UCSD-AML1 (cell line): ENCODE results near the gene EVX1.

Source experiments
- DNase-seq: peaks from one replicate; lab custom pipeline; 2025; ENCODE audit not compliant: unreplicated experiment; lab: John Stamatoyannopoulos, UW

EVX1 gene

DNA sequence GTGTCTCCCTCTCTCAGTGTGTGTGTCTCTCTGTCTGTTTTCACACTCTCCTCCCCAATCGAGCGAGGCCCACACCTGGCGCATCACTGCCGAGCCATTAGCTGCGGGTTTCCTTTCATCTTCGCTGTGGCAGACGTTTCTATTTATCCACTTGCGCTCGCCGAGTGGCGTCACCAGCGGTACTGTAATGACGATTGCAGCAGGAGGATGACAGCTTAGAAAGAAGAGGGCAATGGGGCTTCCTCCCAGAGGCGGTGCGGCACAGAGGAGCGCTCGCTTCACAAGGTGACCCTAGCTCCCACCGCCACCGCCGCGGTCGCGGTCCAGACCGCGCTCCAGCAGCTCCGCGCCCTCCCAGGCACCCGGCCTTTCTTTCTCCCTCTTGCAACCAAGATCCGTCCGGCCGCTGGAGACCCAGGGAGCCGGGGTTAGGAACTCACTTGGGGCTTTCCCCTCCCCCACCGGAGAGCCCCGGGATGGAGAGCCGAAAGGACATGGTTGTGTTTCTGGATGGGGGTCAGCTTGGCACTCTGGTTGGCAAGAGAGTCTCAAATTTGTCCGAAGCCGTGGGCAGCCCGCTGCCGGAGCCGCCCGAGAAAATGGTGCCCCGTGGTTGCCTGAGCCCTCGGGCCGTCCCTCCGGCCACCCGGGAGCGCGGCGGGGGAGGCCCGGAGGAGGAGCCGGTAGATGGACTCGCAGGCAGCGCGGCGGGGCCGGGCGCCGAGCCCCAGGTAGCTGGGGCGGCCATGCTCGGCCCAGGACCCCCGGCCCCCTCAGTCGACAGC is at the start of gene EVX1:
TSS of gene EVX1 (plus strand) at position 248 of the 785 bp plus-strand sequence. CDS start at position 477, 229 bp downstream.
- no peak for DNase-seq

DNA sequence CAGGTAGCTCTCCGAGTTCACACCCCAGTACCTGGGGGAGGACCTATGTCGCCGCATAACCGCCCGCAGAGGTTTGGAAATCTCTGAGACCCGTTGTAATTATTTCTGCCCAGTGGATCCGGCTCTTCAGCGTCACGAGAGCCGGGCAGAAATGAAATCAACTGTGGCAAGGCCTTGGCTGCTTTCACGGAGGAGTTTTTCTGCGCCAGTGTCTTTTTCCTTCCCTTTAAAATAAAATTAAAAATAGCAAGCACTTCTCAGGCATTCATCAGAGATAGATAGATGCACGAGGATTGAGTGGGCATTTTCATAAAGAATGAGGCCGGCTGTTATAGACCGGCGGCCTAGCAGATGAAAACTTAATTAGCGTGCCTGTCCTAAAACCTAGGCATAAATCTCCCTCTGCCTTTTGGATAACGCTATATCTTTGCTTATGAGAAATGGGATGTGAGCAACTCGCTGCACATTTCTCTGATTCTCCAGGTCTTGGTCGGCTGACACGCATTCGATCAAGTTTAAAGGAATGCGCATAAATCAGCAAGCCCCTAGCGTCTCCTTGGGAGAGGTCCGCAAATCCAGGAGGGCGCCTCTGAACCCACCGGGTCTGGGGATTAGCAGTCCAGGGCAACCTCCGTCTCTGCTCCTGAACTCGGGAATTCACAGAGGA is 49.1 kb upstream of the EVX1 start:
- no peak for DNase-seq

DNA sequence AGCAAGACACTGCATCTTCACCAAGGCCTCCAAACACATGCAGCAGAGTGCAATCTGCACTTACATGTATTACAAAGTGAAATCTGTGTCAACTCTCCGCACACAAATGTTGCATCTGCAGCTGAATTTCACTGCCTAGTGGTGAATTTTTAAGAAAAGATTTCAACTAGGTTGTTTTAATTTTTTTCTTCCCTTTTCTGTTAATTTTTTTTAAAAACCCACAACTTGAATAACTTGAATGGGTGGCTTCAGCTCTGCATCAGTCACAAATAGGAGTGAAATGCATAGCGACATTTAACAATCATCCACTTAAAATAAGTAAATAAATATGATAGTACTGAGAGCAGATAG is 48.6 kb upstream of the EVX1 start:
- DNase-seq = no peak

DNA sequence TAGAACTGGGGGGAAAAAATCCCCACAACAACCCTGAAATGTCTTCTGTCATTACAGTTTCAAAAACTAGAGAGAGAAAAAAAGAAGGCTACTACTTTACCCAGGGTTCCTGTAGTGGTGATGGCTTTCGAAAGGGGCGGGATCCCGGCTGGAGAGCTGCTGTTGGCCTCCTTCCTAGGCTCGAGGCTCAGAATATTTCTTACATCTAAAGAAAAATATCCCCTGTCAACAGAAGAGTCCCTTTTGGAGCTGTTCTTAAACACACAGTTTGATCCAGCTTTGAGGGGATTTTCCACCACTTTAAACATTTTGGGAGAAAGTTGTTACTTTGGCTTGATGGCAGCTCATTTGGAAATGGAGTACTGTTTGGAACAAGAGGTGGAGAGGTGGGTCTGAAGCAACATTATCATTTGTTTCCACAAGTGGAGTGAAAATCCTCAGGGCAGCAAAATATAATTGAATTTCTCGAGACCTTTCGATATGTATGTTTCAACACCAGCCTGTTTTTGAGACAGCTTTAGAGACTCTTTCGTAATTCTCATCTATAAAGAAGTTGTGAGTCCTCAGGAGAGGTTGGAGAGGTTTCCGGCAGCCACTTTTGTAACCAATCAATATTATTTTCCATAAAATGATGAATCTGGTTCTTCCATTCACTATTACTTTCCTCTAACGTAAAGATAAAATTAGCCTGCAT is 47.8 kb upstream of the EVX1 start:
- no peak for DNase-seq

DNA sequence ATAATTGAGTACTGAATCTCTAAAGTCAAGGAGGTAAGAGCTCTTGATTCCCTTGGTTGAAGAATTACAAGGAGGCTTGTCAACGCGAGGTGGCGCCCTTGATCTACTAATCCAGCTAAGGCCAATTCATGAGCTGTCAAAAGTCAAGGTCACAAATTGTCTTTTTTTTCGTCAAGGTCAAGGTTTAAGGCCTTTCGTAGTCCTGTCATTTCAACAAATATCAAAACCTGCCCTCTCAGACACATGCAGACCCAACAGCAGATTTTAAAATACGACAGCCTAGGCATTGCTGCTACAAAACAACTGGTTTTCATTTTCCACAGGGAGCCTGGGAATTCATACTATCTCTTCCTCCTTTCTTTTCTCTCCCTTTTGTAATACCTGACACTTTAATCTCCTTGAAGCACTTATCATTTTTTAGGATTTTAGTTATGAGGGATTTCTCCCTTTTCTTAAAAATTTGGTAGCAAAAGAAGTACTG is 46.3 kb upstream of the EVX1 start:
- DNase-seq = peak; percentile 47

DNA sequence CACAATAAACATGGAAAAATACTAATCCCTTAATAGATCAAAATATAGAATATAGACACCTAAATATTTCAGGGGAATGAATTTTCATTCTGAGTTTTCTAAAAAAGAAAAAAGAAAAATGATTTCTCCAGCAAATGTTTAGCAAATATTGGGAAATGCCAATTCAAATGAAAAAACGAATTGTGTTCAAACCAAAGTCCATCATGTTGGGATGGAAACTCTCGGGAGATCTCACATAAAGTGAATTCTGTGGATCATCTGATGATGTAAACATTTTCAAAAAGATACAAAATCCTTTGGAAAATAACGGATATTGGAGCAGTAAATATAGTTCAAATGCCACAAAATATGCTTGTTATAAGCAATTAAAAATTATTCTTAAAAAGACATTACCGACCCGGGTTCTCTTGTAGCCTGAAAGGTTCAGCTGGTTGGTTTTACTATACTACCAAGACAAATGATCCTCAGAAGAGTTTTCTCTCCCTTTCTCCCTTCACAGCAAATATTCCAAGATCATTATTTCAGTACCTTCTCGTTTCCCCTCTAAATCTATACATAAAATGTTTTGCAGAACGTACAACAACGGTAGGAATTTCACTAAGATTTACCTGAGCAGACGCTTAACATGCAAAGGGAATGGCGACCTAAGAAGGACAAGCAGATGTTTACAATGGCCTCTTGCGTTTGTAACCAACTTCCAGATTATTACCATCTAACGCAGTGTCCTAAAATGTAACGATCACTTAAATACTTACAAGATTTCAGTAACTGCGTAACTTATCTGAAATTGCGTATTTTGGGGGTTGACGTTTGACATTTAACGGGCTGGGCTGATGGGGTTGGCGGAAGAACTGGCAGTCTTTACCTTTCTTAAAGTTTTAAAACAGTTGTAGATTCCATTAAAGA is 45.2 kb upstream of the EVX1 start:
- DNase-seq = no peak

DNA sequence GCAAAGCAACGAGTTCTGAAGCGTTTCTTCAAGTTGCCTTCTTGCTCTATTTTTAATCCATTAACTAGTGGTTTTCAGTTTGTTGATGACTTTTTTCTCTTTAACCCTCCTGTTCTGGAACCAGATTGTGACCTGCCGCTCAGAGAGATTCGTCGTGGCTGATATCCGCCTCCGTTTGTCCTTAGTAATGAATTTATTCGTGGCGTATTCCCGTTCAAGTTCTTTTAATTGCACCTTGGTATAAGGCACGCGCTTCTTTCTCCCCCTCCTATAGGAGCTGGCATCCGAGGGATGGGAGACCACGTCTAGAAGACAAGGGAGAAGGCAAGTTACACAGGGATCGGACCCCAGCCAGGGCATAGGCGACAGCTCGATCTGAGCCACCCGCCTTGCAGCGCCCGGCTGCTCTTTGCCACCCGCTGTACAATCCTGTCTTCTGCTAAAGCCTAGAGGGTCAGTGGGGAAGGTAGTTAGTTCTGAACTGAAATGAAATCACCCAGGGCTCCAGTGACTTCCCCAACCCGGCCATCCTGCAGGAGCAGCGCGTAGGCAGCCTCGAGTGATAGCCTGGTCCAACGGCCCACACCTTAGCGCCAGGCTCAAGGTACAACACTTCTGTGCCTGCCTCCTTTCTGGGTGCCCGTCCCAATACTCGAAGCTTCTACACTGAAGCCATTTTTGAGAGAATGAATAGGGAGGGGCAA is 44.3 kb upstream of the EVX1 start:
- no peak for DNase-seq

DNA sequence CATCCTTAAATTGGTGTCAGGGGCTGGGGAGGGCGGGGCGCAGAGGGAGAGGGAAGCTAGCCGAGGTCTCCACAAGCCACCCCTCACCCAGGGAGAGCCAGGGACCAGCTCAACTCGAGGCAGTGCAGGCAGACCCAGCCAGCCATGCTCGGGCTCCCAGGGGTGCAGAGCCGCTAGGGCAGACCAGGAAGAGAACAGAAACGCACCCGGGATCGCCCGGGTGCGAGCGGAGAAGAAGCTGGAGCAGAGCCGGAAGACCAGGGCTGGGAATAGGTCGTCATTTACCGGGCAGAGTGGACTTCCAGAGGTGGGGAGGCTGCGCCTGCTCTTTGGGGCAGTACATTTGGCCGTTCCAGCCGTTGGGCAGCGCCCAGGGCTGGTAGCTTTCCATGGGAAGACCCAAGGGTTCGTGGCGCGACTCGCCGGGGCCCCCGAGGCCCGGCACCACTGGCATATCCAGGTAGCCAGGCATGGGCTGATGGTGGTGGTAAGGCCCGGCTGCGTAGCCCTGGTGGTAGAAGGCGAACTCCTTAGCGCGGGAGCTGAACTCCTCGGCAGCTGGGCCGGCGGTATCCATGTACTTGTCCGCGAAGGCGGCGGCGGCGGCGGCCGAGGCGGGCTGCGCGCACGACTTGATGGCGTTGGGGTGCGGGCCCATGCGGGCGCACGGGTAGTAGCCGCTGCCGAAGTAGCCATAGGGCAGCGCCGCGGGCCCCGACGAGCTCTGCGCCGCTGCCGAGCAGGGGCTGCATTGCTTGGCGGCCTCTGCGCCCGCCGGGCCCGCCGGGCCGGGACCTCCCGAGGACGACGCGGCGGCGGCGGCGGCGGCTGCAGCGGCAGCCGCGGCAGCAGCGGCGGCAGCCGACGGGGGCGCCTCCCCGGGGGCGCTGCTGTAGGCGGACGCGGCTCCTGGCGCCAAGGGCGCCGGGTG is 43.5 kb upstream of the EVX1 start:
- DNase-seq = no peak

DNA sequence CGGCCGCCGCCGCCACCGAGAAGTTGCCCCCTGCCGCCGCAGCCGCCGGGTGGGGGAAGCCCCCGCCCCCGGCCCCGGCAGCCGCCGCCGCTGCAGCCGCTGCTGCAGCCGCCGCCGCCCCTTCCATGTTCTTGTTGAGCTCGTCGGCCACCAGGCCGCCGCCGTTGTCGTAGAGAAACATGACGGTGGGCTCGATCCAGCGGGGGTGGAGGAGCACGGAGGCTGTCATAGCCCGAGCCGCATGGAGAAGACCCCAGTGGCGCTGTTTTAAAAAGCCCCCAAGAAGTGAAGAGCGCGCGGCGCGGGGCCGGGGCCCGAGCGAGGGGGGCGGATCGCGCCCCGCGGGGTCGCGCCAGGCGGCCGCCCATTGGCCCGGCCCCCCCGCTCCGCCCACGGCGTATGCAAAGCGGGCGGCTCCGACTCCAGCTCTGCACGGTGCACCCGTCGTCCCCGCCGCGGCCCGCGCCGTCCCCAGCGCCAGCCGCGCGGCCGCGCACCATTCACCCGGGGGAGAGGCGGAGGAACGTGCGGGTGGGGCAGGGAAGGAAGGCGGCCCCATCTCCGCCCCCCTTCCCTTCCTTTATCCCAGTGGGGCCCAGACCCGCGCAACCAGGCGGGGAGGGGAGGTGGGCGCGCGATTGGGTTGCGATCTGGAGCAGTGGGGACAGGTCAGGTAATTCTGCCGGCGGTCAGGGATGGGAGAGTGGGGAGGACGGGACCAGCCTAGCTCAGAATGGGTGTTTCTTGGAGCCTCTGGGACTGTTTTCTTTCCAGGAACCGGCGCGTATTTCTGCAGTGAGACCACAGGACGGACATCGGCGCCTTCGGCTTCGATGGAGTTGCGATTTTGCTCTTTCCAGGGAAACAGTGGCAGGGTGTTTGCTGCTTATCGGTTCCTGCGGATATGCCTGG is 42.5 kb upstream of the EVX1 start, which contains the start of gene HOXA13:
TSS of gene HOXA13 (minus strand) at position 243 of the 912 bp plus-strand sequence. CDS start at position 229, 14 bp downstream.
- DNase-seq = peak; percentile 17

DNA sequence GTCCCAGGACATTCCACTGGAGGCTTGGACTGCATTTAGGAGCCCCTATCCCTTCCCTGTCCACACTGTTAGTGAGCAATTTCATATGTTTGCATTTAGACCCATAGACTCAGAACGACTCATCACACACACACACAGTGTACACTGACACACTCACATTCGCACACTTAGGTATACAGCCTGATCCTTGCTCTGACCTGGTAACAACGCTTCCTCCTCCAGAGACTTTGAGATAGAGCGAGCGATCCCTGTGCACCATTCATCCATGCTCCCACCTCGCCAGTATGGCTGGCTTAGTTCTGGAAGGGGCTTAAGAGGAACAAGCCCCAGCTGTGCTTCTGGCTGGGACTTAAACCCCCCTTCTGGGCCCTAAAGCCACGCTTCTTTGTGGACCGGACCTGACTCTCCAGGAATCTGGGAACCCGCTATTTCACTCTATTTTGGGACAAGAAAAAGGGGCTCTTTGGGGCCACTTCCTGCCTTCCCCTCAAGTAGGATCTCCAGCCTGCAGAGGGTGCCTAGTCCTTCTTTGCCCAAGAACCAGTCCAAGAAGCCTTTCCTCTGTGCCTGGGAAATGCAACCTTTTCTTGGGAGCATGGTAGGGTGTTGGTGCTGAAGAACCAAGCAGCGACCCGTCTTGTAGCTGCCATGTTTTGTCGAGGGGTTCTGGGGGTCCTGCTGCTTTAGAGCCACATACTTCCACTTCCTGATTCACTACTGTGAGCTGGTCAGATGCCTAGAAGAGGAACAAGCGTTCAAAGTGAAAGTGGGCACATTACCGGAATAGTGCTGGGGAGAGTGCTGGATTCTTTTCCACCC is 41.6 kb upstream of the EVX1 start:
- DNase-seq = peak; percentile 16

DNA sequence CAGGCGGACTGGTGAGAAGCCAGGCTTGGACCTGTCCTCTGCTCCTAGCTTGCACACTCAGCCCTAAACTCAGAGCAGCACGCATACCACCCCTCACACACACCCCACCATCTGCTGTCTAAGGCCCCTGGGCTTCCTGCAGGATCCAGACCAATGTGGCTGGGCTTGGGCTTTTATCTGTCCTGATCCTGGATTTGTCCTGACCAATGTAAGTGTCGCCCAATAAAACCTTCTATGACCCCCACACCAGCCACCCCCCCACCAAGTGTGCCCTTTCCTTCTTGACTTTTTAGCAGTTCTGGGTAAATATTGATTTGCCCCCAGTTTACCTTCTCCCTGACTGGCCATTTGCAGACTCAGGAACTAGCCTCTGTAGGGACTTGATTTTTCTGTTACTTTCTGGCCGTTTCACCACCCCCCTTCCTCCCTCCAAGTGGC is 41.0 kb upstream of the EVX1 start:
- no peak for DNase-seq

DNA sequence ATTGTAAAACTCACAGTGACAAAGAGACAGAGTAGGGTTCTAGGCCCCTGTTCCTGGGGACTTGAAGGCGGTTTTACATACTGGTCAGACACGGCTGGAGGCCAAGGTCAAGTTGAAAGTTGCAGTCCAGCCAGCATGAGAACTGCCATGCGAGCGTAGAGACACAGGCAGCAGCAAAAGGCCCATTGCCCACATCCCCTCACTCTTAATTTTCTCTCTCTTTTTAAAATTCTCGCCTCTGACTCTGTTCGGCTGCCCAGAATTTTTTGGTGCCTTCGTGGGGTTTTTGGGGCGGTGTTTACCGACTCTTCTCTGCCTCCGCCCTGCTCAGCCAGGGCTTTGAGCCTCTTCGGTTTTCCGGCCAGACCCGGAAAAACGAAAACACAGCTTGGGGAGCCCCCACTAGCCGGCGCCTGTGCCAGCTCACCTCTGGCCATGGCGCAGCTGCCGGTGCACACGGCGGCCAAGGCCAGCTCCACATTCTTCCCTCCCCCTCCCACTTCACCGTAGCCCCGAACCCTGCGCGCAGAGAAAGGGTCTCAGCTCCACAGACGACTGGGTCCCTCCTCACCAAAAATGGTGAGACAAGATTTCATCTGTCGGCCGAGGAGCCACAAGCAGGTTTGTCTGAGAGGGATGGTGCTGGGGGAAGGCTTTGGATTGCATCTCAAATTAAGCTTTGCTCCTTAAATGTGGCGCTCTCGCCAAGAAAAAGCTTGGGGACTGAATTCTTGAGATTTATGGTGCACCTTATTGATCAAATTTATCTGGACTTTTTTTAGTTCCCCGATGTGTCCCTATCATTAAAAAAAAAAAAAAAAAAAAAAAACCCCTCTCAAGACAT is 40.4 kb upstream of the EVX1 start:
- no peak for DNase-seq

DNA sequence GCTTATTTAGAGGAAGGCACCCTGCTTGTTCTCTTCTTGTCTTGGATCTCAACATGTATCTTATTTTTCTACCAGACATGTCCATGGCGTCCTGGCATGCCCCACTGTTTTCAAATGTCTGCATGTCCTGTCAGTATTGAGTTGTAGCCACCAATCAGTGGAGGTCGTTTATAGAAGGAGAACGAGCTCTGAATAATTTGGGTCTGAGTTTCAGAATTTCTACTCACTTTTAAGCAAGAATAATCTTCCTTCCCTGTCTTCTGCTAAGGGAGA is 39.8 kb upstream of the EVX1 start:
- DNase-seq = no peak

DNA sequence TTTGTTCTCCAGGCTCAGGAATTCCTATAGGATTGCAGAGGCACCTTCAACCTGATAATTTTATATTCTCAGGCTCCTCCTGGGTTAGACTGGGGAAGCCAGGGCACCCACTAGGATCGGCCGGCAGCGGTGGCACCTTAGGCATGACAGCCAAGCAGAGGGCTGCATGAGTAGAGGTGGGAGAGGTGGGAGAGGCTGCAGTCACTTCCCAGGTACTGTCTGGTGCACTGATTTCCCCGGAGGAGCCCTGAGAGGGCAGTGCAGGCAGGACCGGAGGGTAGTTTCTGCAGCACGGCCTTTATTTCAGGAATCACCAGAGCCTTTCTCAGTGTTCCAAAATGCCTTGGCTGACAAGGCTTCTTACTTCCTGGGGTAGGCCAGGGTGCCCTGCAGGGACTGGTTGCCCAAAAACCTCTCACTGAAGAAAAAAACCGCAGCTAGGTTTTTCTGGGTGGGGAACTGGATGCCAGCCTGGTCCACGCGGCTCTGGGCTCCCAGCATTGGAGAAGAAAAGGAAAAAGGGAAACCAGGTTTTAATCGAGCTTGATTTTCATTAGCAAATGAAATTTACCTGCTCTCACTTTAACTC is 39.1 kb upstream of the EVX1 start:
- DNase-seq = no peak

DNA sequence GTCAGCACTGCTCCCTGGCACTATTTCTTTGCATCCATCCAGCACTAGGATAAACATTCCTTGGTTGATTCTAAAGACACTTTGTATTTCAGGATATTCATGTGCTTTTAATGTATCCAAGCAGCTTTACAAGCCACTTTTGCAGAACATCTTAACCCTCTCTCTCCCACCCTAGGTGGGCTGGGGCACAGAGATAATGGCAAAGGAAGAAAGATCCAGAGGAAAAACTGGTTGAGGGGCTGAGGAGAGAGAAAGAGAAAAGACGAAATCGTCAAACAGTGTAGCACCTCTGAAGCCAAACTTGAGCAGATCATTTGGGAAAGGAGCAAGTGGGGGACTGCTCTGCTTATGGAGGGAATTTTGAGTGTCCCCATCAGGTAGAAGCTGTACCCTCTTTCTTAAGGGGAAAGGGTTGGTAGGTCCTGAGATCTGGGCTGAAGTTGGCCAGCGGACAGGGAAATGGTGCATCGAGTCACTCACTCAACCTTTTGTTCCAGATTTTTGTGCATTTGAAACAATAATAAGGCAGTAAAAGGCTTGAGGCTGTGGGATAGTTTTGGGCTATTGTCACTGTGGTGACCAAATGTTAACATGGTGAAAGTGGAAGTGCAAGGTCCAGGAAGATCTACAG is 38.5 kb upstream of the EVX1 start:
- no peak for DNase-seq

DNA sequence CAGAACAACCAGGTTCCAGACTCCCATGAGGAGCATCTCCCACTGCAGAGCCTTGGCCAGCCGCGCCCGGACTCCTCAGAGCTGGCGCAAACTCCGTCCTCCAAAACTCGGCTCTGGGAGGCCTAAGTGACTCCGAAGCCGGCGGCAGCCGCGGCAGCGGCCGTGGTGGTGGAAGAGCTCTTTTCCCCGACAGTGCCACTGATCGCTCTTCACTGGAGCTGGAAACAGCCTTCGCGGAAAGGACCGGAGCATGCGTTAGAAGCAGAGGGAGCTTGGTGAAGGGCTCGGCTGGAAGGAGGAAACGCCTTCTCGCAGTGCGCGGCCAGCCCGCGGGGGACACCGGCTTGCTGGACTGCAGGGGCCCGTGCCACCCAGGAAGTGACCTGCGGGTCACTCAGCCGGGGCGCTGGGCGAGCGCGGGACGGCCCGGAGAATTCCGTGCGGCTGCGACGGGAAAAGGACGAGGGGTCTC is 37.7 kb upstream of the EVX1 start:
- no peak for DNase-seq
